OCI-LY1 (cell line): ENCODE measurements around the gene ARL8A.

Experiments
- H2AFZ ChIP-seq: fragments of 200-600 bp; sonication (generic), shearing (Covaris generic); 2 replicates; pipeline ENCODE4 v1.6.0; 2014; ENCODE audit warnings: antibody characterized with exemption, mild to moderate bottlenecking, low read length
- H3F3A ChIP-seq: fragments of 200-600 bp; sonication (generic), shearing (Covaris generic); 2 replicates; pipeline ENCODE4 v1.6.0; 2014; ENCODE audit warnings: mild to moderate bottlenecking, antibody characterized with exemption, low read length, moderate library complexity; ENCODE audit not compliant: insufficient read depth
- H3K27ac ChIP-seq: fragments of 200-600 bp; sonication (generic); 2 replicates; pipeline ENCODE4 v1.5.1; 2014; ENCODE audit warnings: low read length, mixed run types, mild to moderate bottlenecking, low read depth; ENCODE audit not compliant: poor library complexity, severe bottlenecking
- H3K27me3 ChIP-seq: fragments of 200-600 bp; sonication (generic); 2 replicates; pipeline ENCODE4 v1.6.0; 2014; ENCODE audit warnings: antibody characterized with exemption, mild to moderate bottlenecking, low read length, moderate library complexity; ENCODE audit not compliant: insufficient read depth
- H3K36me3 ChIP-seq: fragments of 200-600 bp; sonication (generic); 2 replicates; pipeline ENCODE4 v1.6.1; 2014; ENCODE audit warnings: mild to moderate bottlenecking, antibody characterized with exemption, low read length, moderate library complexity, mixed read lengths; ENCODE audit not compliant: insufficient read depth
- H3K4me1 ChIP-seq: fragments of 200-600 bp; sonication (generic); 2 replicates; pipeline ENCODE4 v1.5.1; 2014; ENCODE audit warnings: mild to moderate bottlenecking, low read length, moderate library complexity; ENCODE audit not compliant: insufficient read depth, severe bottlenecking
- H3K4me2 ChIP-seq: fragments of 200-600 bp; sonication (generic), shearing (Covaris generic); 2 replicates; pipeline ENCODE4 v1.6.1; 2014; ENCODE audit warnings: low read length
- H3K4me3 ChIP-seq: fragments of 200-600 bp; sonication (generic); 2 replicates; pipeline ENCODE4 v1.5.1; 2014; ENCODE audit warnings: low read length, low read depth, mild to moderate bottlenecking, mixed read lengths; ENCODE audit not compliant: poor library complexity, severe bottlenecking
- H3K79me2 ChIP-seq: fragments of 200-600 bp; shearing (Covaris generic); 2 replicates; pipeline ENCODE4 v1.6.1; 2016; ENCODE audit warnings: mixed run types, low read length, mixed read lengths; ENCODE audit not compliant: insufficient read depth
- H3K9ac ChIP-seq: fragments of 200-600 bp; sonication (generic), shearing (Covaris generic); 2 replicates; pipeline ENCODE4 v1.6.1; 2014; ENCODE audit warnings: mild to moderate bottlenecking, low read length, mixed read lengths
- H3K9me2 ChIP-seq: fragments of 200-600 bp; sonication (generic), shearing (Covaris generic); 2 replicates; pipeline ENCODE4 v1.6.1; 2014; ENCODE audit warnings: low read depth, mild to moderate bottlenecking, low read length, mixed read lengths
- H3K9me3 ChIP-seq: fragments of 200-600 bp; shearing (Covaris generic); 2 replicates; pipeline ENCODE4 v1.6.1; 2014; ENCODE audit warnings: low read length, mixed read lengths
- H4K20me1 ChIP-seq: fragments of 200-600 bp; sonication (generic), shearing (Covaris generic); 2 replicates; pipeline ENCODE4 v1.6.0; 2016; ENCODE audit warnings: mild to moderate bottlenecking, low read length; ENCODE audit not compliant: insufficient read depth
- EZH2 ChIP-seq: fragments of 200-600 bp; sonication (generic), shearing (Covaris generic); IDR thresholded peaks from 2 replicates; pipeline ENCODE4 v1.8.0; 2017; ENCODE audit warnings: borderline replicate concordance, mixed run types, mild to moderate bottlenecking, antibody characterized with exemption, low read length, moderate library complexity, mixed read lengths
- TF ChIP-seq, protein P1 (sequence below): fragments of 200-600 bp; sonication (generic), shearing (Covaris generic); IDR thresholded peaks from 2 replicates; pipeline ENCODE4 v1.5.1; 2017; ENCODE audit warnings: mild to moderate bottlenecking, antibody characterized with exemption, low read length, moderate library complexity, mixed read lengths

The ARL8A gene

DNA sequence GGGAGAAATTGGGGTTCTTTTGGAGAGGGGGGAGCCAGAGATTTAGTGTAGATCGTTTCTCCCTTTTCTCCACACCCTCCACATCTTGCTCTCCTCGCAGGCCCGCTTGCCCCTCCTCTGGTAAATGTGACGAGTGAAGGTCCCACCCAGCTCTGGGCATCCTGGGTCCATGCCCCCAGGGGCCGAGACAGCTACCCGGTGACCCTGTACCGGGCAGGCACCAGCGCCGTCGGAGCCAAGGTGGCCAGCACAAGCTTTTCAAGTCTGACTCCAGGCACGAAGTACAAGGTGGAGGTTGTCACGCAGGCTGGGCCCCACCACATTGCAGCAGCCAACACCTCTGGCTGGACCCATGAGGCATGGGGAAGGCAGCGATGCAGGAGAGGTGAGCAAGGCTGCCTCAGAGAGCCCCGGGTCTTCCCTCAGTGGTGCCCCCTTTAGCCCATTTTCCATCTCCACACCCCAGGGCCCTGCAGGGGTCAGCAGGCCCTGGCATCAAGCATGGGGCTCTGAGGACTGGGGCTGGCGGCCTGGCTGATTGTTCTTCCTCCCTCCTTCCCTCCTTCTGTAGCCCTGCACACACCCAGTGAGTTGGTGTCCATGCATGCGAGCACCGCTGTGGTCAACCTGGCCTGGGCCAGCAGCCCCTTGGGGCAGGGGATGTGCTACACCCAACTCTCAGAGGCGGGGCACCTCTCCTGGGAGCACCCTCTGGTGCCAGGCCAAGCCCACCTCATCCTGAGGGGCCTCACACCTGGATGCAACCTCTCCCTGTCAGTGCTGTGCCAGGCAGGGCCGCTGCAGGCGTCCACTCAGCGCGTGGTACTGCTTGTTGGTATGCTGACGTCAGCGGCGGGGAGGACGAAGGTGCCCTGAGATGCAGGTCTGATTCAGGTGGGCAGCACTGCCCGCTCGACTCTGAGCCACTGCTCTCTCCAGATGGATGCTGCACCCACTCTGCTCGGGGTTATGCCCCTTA is 32.7 kb upstream of the ARL8A start:
- H3F3A ChIP-seq: no peaks in the 10 kb centered on the region
- H3K27ac ChIP-seq: no peak overlapping the region
- H3K36me3 ChIP-seq: no peaks in the 10 kb centered on the region
- H3K79me2 ChIP-seq: no peaks in the 10 kb centered on the region
- H3K9ac ChIP-seq: no peak overlapping the region
- H3K27me3 ChIP-seq: no peaks in the 10 kb centered on the region
- H4K20me1 ChIP-seq: no peaks in the 10 kb centered on the region
- H3K4me1 ChIP-seq: peaks cover 12% of the 10 kb centered on the region
- H2AFZ ChIP-seq: no peak overlapping the region
- no peaks in the 10 kb centered on the region for H3K9me3 ChIP-seq
- TF ChIP-seq EZH2: no peak
- TF ChIP-seq, protein P1, sequence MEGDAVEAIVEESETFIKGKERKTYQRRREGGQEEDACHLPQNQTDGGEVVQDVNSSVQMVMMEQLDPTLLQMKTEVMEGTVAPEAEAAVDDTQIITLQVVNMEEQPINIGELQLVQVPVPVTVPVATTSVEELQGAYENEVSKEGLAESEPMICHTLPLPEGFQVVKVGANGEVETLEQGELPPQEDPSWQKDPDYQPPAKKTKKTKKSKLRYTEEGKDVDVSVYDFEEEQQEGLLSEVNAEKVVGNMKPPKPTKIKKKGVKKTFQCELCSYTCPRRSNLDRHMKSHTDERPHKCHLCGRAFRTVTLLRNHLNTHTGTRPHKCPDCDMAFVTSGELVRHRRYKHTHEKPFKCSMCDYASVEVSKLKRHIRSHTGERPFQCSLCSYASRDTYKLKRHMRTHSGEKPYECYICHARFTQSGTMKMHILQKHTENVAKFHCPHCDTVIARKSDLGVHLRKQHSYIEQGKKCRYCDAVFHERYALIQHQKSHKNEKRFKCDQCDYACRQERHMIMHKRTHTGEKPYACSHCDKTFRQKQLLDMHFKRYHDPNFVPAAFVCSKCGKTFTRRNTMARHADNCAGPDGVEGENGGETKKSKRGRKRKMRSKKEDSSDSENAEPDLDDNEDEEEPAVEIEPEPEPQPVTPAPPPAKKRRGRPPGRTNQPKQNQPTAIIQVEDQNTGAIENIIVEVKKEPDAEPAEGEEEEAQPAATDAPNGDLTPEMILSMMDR: no peak
- no peak overlapping the region for H3K4me3 ChIP-seq
- H3K9me2 ChIP-seq: no peaks in the 10 kb centered on the region
- H3K4me2 ChIP-seq: no peak overlapping the region

DNA sequence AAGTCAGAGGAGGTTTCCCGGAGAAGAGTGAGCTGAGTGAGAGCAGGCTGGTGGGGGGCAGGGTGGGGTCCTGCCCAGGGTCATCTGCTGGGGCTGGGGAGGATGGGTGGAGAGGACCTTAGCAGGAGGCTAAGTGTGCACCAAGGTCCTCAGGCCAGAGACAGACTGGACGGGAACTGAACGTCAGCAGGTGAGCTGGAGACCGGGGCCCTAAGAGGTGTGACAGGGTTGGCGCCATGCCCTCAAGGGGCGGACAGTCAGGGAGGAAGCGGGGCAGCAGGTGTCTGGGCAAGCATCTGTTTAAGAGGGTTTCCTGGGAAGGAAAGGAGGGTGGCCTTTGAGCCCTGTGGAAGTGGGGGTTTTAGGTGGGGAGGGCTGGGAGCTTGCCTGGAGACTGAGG is 29.5 kb upstream of the ARL8A start:
- no peaks in the 10 kb centered on the region for H3K9me2 ChIP-seq
- H3K4me3 ChIP-seq: no peak overlapping the region
- no peaks in the 10 kb centered on the region for H3F3A ChIP-seq
- H3K27ac ChIP-seq: no peak overlapping the region
- H3K9me3 ChIP-seq: no peaks in the 10 kb centered on the region
- H3K9ac ChIP-seq: no peak overlapping the region
- no peaks in the 10 kb centered on the region for H3K79me2 ChIP-seq
- no peak overlapping the region for H3K4me2 ChIP-seq
- H4K20me1 ChIP-seq: no peaks in the 10 kb centered on the region
- H3K27me3 ChIP-seq: no peaks in the 10 kb centered on the region
- H3K36me3 ChIP-seq: no peaks in the 10 kb centered on the region
- H2AFZ ChIP-seq: no peak overlapping the region
- TF ChIP-seq, protein P1: no peak
- TF ChIP-seq EZH2: no peak
- no peaks in the 10 kb centered on the region for H3K4me1 ChIP-seq

DNA sequence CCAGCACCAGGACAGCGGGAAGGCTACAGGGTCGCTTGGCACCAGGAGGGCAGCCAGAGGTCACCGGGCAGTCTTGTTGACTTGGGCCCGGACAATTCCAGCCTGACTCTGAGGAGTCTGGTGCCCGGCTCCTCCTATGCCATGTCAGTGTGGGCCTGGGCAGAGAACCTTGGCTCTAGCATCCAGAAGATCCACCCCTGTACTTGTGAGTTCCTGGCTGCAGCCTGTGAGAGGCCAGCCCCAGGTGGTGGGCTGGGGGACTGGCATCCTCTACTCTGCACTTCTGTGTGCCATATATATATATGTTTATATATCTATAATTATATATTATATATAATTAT is 27.4 kb upstream of the ARL8A start:
- Histone ChIP-seq H3K27ac (no peak overlapping the region), H4K20me1 (no peaks in the 10 kb centered on the region), H3K27me3 (no peaks in the 10 kb centered on the region), H3K9ac (no peak overlapping the region), H3F3A (no peaks in the 10 kb centered on the region), H2AFZ (no peak overlapping the region), H3K9me3 (no peaks in the 10 kb centered on the region), H3K9me2 (no peaks in the 10 kb centered on the region), H3K4me2 (no peak overlapping the region), H3K36me3 (no peaks in the 10 kb centered on the region), H3K79me2 (no peaks in the 10 kb centered on the region), H3K4me1 (no peaks in the 10 kb centered on the region), H3K4me3 (no peak overlapping the region)
- TF ChIP-seq, protein P1: no peak
- TF ChIP-seq EZH2: no peak
